MM.1S (cell line): Measurements from ENCODE around the gene FOXD4L1.
"Not testable (repeated sequence)": the region's sequence is repeated elsewhere in the genome, so short reads cannot be mapped to it uniquely, and the experiment has no call there.

Source experiments
- DNase-seq: peaks from one replicate; pipeline ENCODE4 v3.0.0-alpha.2; 2015
- H2AFZ ChIP-seq: fragments of 300-600 bp; sonication (generic); 2 replicates; pipeline ENCODE4 v1.6.0; 2016; ENCODE audit warnings: antibody characterized with exemption, low read length
- H3F3A ChIP-seq: fragments of 300-600 bp; sonication (generic); 2 replicates; pipeline ENCODE4 v1.6.1; 2016; ENCODE audit warnings: mild to moderate bottlenecking, antibody characterized with exemption, low read length, moderate library complexity, mixed read lengths; ENCODE audit not compliant: insufficient read depth
- H3K27ac ChIP-seq: fragments of 300-600 bp; sonication (generic); 2 replicates; pipeline ENCODE4 v1.5.1; 2016; ENCODE audit warnings: mild to moderate bottlenecking, low read length
- H3K27me3 ChIP-seq: fragments of 300-600 bp; sonication (generic); replicated peaks from 2 replicates; pipeline ENCODE4 v1.6.0; 2016; ENCODE audit warnings: low read length; ENCODE audit not compliant: insufficient read depth
- H3K36me3 ChIP-seq: fragments of 300-600 bp; sonication (generic); replicated peaks from 2 replicates; pipeline ENCODE4 v1.6.1; 2016; ENCODE audit warnings: mild to moderate bottlenecking, low read length, mixed read lengths; ENCODE audit not compliant: insufficient read depth
- H3K4me1 ChIP-seq: fragments of 300-600 bp; sonication (generic); 2 replicates; pipeline ENCODE4 v1.6.1; 2016; ENCODE audit warnings: low read length, mixed read lengths
- H3K4me2 ChIP-seq: fragments of 300-600 bp; sonication (generic); 2 replicates; pipeline ENCODE4 v1.6.0; 2016; ENCODE audit warnings: low read depth, low read length
- H3K4me3 ChIP-seq: fragments of 300-600 bp; sonication (generic); 2 replicates; pipeline ENCODE4 v1.5.1; 2016; ENCODE audit warnings: low read length, mixed read lengths
- H3K79me2 ChIP-seq: fragments of 300-600 bp; sonication (generic); 2 replicates; pipeline ENCODE4 v1.6.1; 2016; ENCODE audit warnings: mixed run types, low read length, mixed read lengths
- H3K9ac ChIP-seq: fragments of 300-600 bp; sonication (generic); 2 replicates; pipeline ENCODE4 v1.6.1; 2016; ENCODE audit warnings: low read length, mixed read lengths
- H3K9me2 ChIP-seq: fragments of 300-600 bp; sonication (generic); replicated peaks from 2 replicates; pipeline ENCODE4 v1.6.1; 2016; ENCODE audit warnings: mild to moderate bottlenecking, low read length, mixed read lengths; ENCODE audit not compliant: insufficient read depth
- H3K9me3 ChIP-seq: fragments of 300-600 bp; sonication (generic); replicated peaks from 2 replicates; pipeline ENCODE4 v1.6.1; 2016; ENCODE audit warnings: mild to moderate bottlenecking, low read length, mixed read lengths; ENCODE audit not compliant: insufficient read depth
- H4K20me1 ChIP-seq: fragments of 300-600 bp; sonication (generic); 2 replicates; pipeline ENCODE4 v1.6.1; 2016; ENCODE audit warnings: mild to moderate bottlenecking, low read length, moderate library complexity, mixed read lengths; ENCODE audit not compliant: insufficient read depth

FOXD4L1 gene

GRCh38 chr2:113502216-113503093 is 4.0 kb downstream of the FOXD4L1 start:
- not testable (repeated sequence) for H3K27me3 ChIP-seq

GRCh38 chr2:113503094-113504042 is 4.9 kb downstream of the FOXD4L1 start:
- not testable (repeated sequence) for H3K9ac ChIP-seq, H3K79me2 ChIP-seq, H2AFZ ChIP-seq, H3F3A ChIP-seq, H3K36me3 ChIP-seq, H3K27ac ChIP-seq, H4K20me1 ChIP-seq, H3K27me3 ChIP-seq, H3K9me3 ChIP-seq, DNase-seq, H3K4me1 ChIP-seq, H3K9me2 ChIP-seq
- H3K4me3 ChIP-seq, result peak overlapping the region; percentile 20; the same call in 1 of the 2 replicates
- peak overlapping the region; percentile 6; the same call in 1 of the 2 replicates for H3K4me2 ChIP-seq

More at GRCh38 chr2:113502216-113503093, 4.0 kb downstream of the FOXD4L1 start:
- not testable (repeated sequence) for H4K20me1 ChIP-seq, H3F3A ChIP-seq, H3K4me1 ChIP-seq, H3K9me3 ChIP-seq, H3K79me2 ChIP-seq, DNase-seq, H3K36me3 ChIP-seq, H3K9ac ChIP-seq, H2AFZ ChIP-seq, H3K4me3 ChIP-seq, H3K27ac ChIP-seq, H3K9me2 ChIP-seq
- peak overlapping the region; percentile 6; the same call in 1 of the 2 replicates for H3K4me2 ChIP-seq

- H3K27me3 ChIP-seq, H3K27ac ChIP-seq, H2AFZ ChIP-seq, H3K9me2 ChIP-seq, H4K20me1 ChIP-seq, H3K9ac ChIP-seq, DNase-seq, H3F3A ChIP-seq, H3K79me2 ChIP-seq, H3K4me2 ChIP-seq, H3K4me1 ChIP-seq, H3K36me3 ChIP-seq, H3K4me3 ChIP-seq, H3K9me3 ChIP-seq: not testable (repeated sequence)
Measured at GRCh38 chr2:113504081-113504480, 5.6 kb downstream of the FOXD4L1 start.

- H3K36me3 ChIP-seq, H3K9me3 ChIP-seq, H3K27me3 ChIP-seq, DNase-seq, H3K4me2 ChIP-seq, H4K20me1 ChIP-seq, H2AFZ ChIP-seq, H3K9ac ChIP-seq, H3K79me2 ChIP-seq, H3K4me3 ChIP-seq, H3K4me1 ChIP-seq, H3F3A ChIP-seq, H3K9me2 ChIP-seq, H3K27ac ChIP-seq: not testable (repeated sequence)
Measured at GRCh38 chr2:113507394-113508140, 9.1 kb downstream of the FOXD4L1 start.

GRCh38 chr2:113508187-113508586 is 9.7 kb downstream of the FOXD4L1 start:
- not testable (repeated sequence) for H3F3A ChIP-seq, H3K4me2 ChIP-seq, H3K9ac ChIP-seq, H3K27me3 ChIP-seq, H2AFZ ChIP-seq, H3K27ac ChIP-seq, H4K20me1 ChIP-seq, DNase-seq, H3K36me3 ChIP-seq, H3K4me1 ChIP-seq, H3K79me2 ChIP-seq, H3K4me3 ChIP-seq, H3K9me3 ChIP-seq, H3K9me2 ChIP-seq

GRCh38 chr2:113510913-113511312 is 12.4 kb downstream of the FOXD4L1 start:
- H3K27me3 ChIP-seq, H3K4me2 ChIP-seq, H3K4me3 ChIP-seq, H3K4me1 ChIP-seq, DNase-seq, H3K9me3 ChIP-seq, H3K9me2 ChIP-seq, H4K20me1 ChIP-seq, H2AFZ ChIP-seq, H3K27ac ChIP-seq, H3F3A ChIP-seq, H3K79me2 ChIP-seq, H3K36me3 ChIP-seq, H3K9ac ChIP-seq: not testable (repeated sequence)

GRCh38 chr2:113511859-113512258 is 13.4 kb downstream of the FOXD4L1 start:
- DNase-seq, result not testable (repeated sequence)

More at GRCh38 chr2:113511859-113512258, 13.4 kb downstream of the FOXD4L1 start:
- H3K79me2 ChIP-seq, H3K9ac ChIP-seq, H3K9me3 ChIP-seq, H3K36me3 ChIP-seq, H3K4me1 ChIP-seq, H3K9me2 ChIP-seq, H2AFZ ChIP-seq, H3K4me3 ChIP-seq, H3K4me2 ChIP-seq, H4K20me1 ChIP-seq, H3K27me3 ChIP-seq, H3F3A ChIP-seq, H3K27ac ChIP-seq: not testable (repeated sequence)
